ENCODE results near the gene CHML. TPM values are rescaled to one million over a fixed set of nuclear protein-coding genes. Genes with fewer than 3 reads are reported as not detected.

Gene CHML
- total RNA-seq, 4 donors from 2014 or later: 1.6 to 14.6 (median 12.9) TPM

DNA sequence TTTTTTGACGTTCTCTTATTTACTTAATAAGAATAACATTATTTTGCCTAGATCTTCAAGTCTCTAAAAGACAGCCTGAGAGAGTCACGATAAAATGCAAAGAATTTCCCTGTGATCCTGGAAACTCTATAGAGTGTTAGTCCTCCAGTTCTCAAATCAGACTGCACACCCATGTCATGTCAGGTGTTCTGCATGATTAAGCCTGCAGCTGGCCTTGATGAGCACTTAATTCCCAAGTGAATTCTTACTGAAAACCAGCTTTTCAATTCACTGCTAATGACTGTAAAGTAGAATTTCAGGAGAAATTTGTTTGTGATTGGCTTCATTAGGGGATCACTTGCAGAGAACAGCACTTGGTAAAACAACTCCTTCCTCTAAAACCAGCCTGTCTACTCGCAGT is 41.9 kb downstream of the CHML start:
- TF ChIP-seq POLR2AphosphoS5 (IDR thresholded peaks at IDR 0.05) (no peak), POLR2A (IDR thresholded peaks at IDR 0.05) (no peak), EP300 (IDR thresholded peaks at IDR 0.05; ENCODE audit: low read depth) (no peak)
- TF ChIP-seq, protein P1, sequence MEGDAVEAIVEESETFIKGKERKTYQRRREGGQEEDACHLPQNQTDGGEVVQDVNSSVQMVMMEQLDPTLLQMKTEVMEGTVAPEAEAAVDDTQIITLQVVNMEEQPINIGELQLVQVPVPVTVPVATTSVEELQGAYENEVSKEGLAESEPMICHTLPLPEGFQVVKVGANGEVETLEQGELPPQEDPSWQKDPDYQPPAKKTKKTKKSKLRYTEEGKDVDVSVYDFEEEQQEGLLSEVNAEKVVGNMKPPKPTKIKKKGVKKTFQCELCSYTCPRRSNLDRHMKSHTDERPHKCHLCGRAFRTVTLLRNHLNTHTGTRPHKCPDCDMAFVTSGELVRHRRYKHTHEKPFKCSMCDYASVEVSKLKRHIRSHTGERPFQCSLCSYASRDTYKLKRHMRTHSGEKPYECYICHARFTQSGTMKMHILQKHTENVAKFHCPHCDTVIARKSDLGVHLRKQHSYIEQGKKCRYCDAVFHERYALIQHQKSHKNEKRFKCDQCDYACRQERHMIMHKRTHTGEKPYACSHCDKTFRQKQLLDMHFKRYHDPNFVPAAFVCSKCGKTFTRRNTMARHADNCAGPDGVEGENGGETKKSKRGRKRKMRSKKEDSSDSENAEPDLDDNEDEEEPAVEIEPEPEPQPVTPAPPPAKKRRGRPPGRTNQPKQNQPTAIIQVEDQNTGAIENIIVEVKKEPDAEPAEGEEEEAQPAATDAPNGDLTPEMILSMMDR (IDR thresholded peaks at IDR 0.05): no peak
- H3K9me3 ChIP-seq: no peaks in the 10 kb centered on the region
- no peaks in the 10 kb centered on the region for H3K4me1 ChIP-seq
- no peaks in the 10 kb centered on the region for H3K27me3 ChIP-seq
- H3K27ac ChIP-seq: no peak overlapping the region
- in situ Hi-C loops (cut with MboI; ENCODE audit: low pct_ligation_motif_present in 1 of 4, low pct_unique_long_range_greater_than_20kb in 1 of 4, low sequenced_read_pairs in 3 of 4): no loop called here
- no peak for DNase-seq
- intact Hi-C loops (cut with DNase I; ENCODE audit: low total_unique reads): no loop called here
- WGBS, 2 donors (ENCODE audit: low coverage in 1 of 2): 75 to 88% methylated on average over 2 to 3 of the region's 3 CpGs
- H3K36me3 ChIP-seq: peaks cover 0 to 3% (median 0%) of the 10 kb centered on the region in 4 donors
- H3K4me3 ChIP-seq: no peak overlapping the region

DNA sequence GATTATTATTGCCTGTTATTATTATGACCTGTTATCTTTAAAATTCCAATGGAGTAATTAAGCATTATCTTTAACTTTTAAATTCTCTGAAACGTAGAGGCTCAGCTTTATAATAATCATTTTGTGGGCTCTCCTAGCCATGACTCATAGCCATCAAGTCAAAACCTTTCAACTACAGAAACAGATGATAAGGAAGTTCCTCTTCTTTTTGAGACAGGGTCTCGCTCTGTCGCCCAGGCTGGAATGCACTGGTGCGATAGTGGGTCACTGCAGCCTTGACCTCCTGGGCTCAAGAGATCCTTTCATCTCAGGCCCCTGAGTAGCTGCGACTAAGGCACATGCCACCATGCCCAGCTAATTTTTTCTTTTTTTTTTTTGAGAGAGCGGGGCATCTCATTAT is 43.5 kb downstream of the CHML start:
- in situ Hi-C loops (cut with MboI; ENCODE audit: low pct_ligation_motif_present in 1 of 4, low pct_unique_long_range_greater_than_20kb in 1 of 4, low sequenced_read_pairs in 3 of 4): no loop called here

DNA sequence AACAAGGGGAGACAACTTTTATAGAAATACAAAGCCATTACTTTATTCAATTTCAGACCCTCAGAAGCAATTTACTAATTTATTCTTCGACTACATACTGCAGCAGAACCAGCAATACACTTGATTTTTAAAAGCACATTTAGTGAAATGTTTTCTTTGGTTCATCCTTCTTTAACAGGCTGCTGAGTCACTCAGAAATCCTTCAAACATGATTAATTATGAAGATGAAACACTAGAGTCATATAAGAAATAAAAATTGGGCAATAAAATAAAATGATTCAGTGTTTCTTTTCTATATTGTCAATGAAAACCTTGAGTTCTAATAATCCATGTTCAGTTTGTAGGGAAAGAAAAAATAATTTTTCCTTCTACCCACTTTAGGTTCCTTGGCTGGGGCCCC is 47.0 kb downstream of the CHML start:
- H3K4me3 ChIP-seq: no peak overlapping the region
- intact Hi-C loops (cut with DNase I; ENCODE audit: low total_unique reads) (no loop called here), in situ Hi-C loops (cut with MboI; ENCODE audit: low pct_ligation_motif_present in 1 of 4, low pct_unique_long_range_greater_than_20kb in 1 of 4, low sequenced_read_pairs in 3 of 4) (no loop called here)
- peaks cover 0 to 3% (median 0%) of the 10 kb centered on the region in 4 donors for H3K36me3 ChIP-seq
- no peaks in the 10 kb centered on the region for H3K9me3 ChIP-seq
- no peaks in the 10 kb centered on the region for H3K27me3 ChIP-seq
- no peak for DNase-seq
- no peak overlapping the region for H3K27ac ChIP-seq
- WGBS, 2 donors (ENCODE audit: low coverage in 1 of 2): 100% methylated on average over 1 of the region's 1 CpG
- H3K4me1 ChIP-seq: peaks cover 0 to 3% (median 0%) of the 10 kb centered on the region in 4 donors
- TF ChIP-seq, protein P1 (IDR thresholded peaks at IDR 0.05): no peak
- TF ChIP-seq POLR2AphosphoS5 (IDR thresholded peaks at IDR 0.05): no peak
- TF ChIP-seq POLR2A (IDR thresholded peaks at IDR 0.05): no peak
- no peak for TF ChIP-seq EP300 (IDR thresholded peaks at IDR 0.05; ENCODE audit: low read depth)

More for the DNA sequence above, 43.5 kb downstream of the CHML start:
- peaks cover 0 to 3% (median 0%) of the 10 kb centered on the region in 4 donors for H3K36me3 ChIP-seq
- intact Hi-C loops (cut with DNase I; ENCODE audit: low total_unique reads): no loop called here
- TF ChIP-seq, protein P1 (IDR thresholded peaks at IDR 0.05): no peak
- no peak for TF ChIP-seq POLR2AphosphoS5 (IDR thresholded peaks at IDR 0.05)
- no peak for TF ChIP-seq POLR2A (IDR thresholded peaks at IDR 0.05)
- TF ChIP-seq EP300 (IDR thresholded peaks at IDR 0.05; ENCODE audit: low read depth): no peak
- WGBS, 2 donors (ENCODE audit: low coverage in 1 of 2): 89 to 93% methylated on average over 5 to 6 of the region's 6 CpGs
- H3K27me3 ChIP-seq: no peaks in the 10 kb centered on the region
- no peak for DNase-seq
- no peak overlapping the region for H3K4me3 ChIP-seq
- H3K27ac ChIP-seq: no peak overlapping the region
- H3K9me3 ChIP-seq: no peaks in the 10 kb centered on the region
- H3K4me1 ChIP-seq: no peaks in the 10 kb centered on the region

DNA sequence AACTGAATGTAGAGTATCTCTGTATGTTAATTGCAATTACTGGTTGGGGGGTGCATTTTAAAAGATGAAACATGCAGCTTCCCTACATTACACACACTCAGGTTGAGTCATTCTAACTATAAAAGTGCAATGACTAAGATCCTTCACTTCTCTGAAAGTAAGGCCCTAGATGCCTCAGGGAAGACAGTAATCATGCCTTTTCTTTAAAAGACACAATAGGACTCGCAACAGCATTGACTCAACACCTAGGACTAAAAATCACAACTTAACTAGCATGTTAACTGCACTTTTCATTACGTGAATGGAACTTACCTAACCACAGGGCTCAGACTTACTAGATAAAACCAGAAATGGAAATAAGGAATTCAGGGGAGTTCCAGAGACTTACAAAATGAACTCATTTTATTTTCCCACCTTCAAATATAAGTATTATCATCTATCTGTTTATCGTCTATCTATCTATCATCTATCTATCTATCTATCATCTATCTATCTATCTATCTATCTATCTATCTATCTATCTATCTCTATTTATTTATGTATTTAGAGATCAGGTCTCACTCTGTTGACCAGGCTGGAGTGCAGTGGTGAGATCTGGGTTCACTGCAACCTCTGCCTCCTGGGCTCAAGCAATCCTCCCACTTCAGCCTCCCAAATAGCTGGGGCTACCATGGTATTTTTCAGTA is 47.8 kb downstream of the CHML start:
- in situ Hi-C loops (cut with MboI; ENCODE audit: low pct_ligation_motif_present in 1 of 4, low pct_unique_long_range_greater_than_20kb in 1 of 4, low sequenced_read_pairs in 3 of 4): no loop called here
- Histone ChIP-seq H3K27ac (no peak overlapping the region), H3K9me3 (no peaks in the 10 kb centered on the region), H3K4me3 (no peak overlapping the region), H3K36me3 (peaks cover 0 to 3% (median 0%) of the 10 kb centered on the region in 4 donors), H3K4me1 (peaks cover 0 to 3% (median 0%) of the 10 kb centered on the region in 4 donors), H3K27me3 (no peaks in the 10 kb centered on the region)
- no peak for TF ChIP-seq EP300 (IDR thresholded peaks at IDR 0.05; ENCODE audit: low read depth)
- TF ChIP-seq, protein P1 (IDR thresholded peaks at IDR 0.05): no peak
- no peak for TF ChIP-seq POLR2AphosphoS5 (IDR thresholded peaks at IDR 0.05)
- no peak for TF ChIP-seq POLR2A (IDR thresholded peaks at IDR 0.05)
- DNase-seq: no peak
- intact Hi-C loops (cut with DNase I; ENCODE audit: low total_unique reads): no loop called here
- WGBS, 2 donors (ENCODE audit: low coverage in 1 of 2): 78% methylated on average over 3 of the region's 3 CpGs
